ENCODE data around the gene MFAP3L.

The MFAP3L gene

GRCh38 chr4:170007113-170007512 is 19.1 kb downstream of the MFAP3L start:
- peaks cover 2% of the 10 kb centered on the region for H3K4me1 Mint-ChIP-seq
- peaks cover 4% of the 10 kb centered on the region for H3K27me3 Mint-ChIP-seq
- ATAC-seq = no peak
- no peak for DNase-seq
- no peaks in the 10 kb centered on the region for H3K9me3 Mint-ChIP-seq
- no peaks in the 10 kb centered on the region for H3K36me3 Mint-ChIP-seq (ENCODE audit: low read depth)
- H3K4me3 Mint-ChIP-seq = no peak overlapping the region
- no peak overlapping the region for H3K27ac Mint-ChIP-seq

- Mint-ChIP-seq H3K4me1 (peaks cover 2% of the 10 kb centered on the region), H3K27ac (no peak overlapping the region), H3K27me3 (peaks cover 4% of the 10 kb centered on the region), H3K4me3 (no peak overlapping the region), H3K9me3 (no peaks in the 10 kb centered on the region), H3K36me3 (ENCODE audit: low read depth) (no peaks in the 10 kb centered on the region)
- no peak for ATAC-seq
- no peak for DNase-seq
Measured at GRCh38 chr4:170005472-170005871, 20.7 kb downstream of the MFAP3L start.

- H3K27me3 Mint-ChIP-seq = peaks cover 4% of the 10 kb centered on the region
- H3K9me3 Mint-ChIP-seq = no peaks in the 10 kb centered on the region
- H3K36me3 Mint-ChIP-seq (ENCODE audit: low read depth) = no peaks in the 10 kb centered on the region
- no peak overlapping the region for H3K27ac Mint-ChIP-seq
- peaks cover 2% of the 10 kb centered on the region for H3K4me1 Mint-ChIP-seq
- ATAC-seq = no peak
- no peak overlapping the region for H3K4me3 Mint-ChIP-seq
- no peak for DNase-seq
Measured at GRCh38 chr4:170004651-170005295, 21.4 kb downstream of the MFAP3L start.

GRCh38 chr4:170003071-170004070 is 22.8 kb downstream of the MFAP3L start:
- ATAC-seq = no peak
- no peak for DNase-seq
- Mint-ChIP-seq H3K4me1 (no peaks in the 10 kb centered on the region), H3K9me3 (no peaks in the 10 kb centered on the region), H3K4me3 (no peak overlapping the region), H3K27ac (no peak overlapping the region), H3K36me3 (ENCODE audit: low read depth) (no peaks in the 10 kb centered on the region), H3K27me3 (peaks cover 4% of the 10 kb centered on the region)

GRCh38 chr4:170001745-170002267 is 24.4 kb downstream of the MFAP3L start:
- Mint-ChIP-seq H3K27me3 (peaks cover 3% of the 10 kb centered on the region), H3K9me3 (no peaks in the 10 kb centered on the region), H3K36me3 (ENCODE audit: low read depth) (no peaks in the 10 kb centered on the region), H3K4me1 (no peaks in the 10 kb centered on the region), H3K4me3 (no peak overlapping the region), H3K27ac (no peak overlapping the region)
- ATAC-seq (no peak), DNase-seq (no peak)

GRCh38 chr4:170001011-170001744 is 25.0 kb downstream of the MFAP3L start:
- Mint-ChIP-seq H3K4me3 (no peak overlapping the region), H3K27ac (no peak overlapping the region), H3K4me1 (no peaks in the 10 kb centered on the region), H3K36me3 (ENCODE audit: low read depth) (no peaks in the 10 kb centered on the region), H3K27me3 (no peaks in the 10 kb centered on the region), H3K9me3 (no peaks in the 10 kb centered on the region)
- ATAC-seq (no peak), DNase-seq (no peak)

GRCh38 chr4:169999923-170000322 is 26.3 kb downstream of the MFAP3L start:
- no peak overlapping the region for H3K27ac Mint-ChIP-seq
- H3K27me3 Mint-ChIP-seq = no peaks in the 10 kb centered on the region
- no peaks in the 10 kb centered on the region for H3K9me3 Mint-ChIP-seq
- no peaks in the 10 kb centered on the region for H3K36me3 Mint-ChIP-seq (ENCODE audit: low read depth)
- H3K4me1 Mint-ChIP-seq = no peaks in the 10 kb centered on the region
- no peak overlapping the region for H3K4me3 Mint-ChIP-seq
- ATAC-seq (no peak), DNase-seq (no peak)

- Mint-ChIP-seq H3K9me3 (no peaks in the 10 kb centered on the region), H3K27me3 (no peaks in the 10 kb centered on the region), H3K4me1 (no peaks in the 10 kb centered on the region), H3K36me3 (ENCODE audit: low read depth) (no peaks in the 10 kb centered on the region), H3K27ac (no peak overlapping the region), H3K4me3 (no peak overlapping the region)
- DNase-seq = no peak
- ATAC-seq = no peak
Measured at GRCh38 chr4:169998981-169999380, 27.2 kb downstream of the MFAP3L start.

- Mint-ChIP-seq H3K9me3 (no peaks in the 10 kb centered on the region), H3K27me3 (no peaks in the 10 kb centered on the region), H3K4me1 (no peaks in the 10 kb centered on the region), H3K27ac (no peak overlapping the region), H3K4me3 (no peak overlapping the region), H3K36me3 (ENCODE audit: low read depth) (no peaks in the 10 kb centered on the region)
- ATAC-seq = no peak
- DNase-seq = no peak
Measured at GRCh38 chr4:169996379-169997240, 29.6 kb downstream of the MFAP3L start.

GRCh38 chr4:169993531-169993930 is 32.7 kb downstream of the MFAP3L start:
- no peak for ATAC-seq
- DNase-seq = no peak
- H3K4me1 Mint-ChIP-seq = no peaks in the 10 kb centered on the region
- H3K27ac Mint-ChIP-seq = no peak overlapping the region
- no peak overlapping the region for H3K4me3 Mint-ChIP-seq
- H3K27me3 Mint-ChIP-seq = no peaks in the 10 kb centered on the region
- no peaks in the 10 kb centered on the region for H3K9me3 Mint-ChIP-seq
- no peaks in the 10 kb centered on the region for H3K36me3 Mint-ChIP-seq (ENCODE audit: low read depth)

GRCh38 chr4:169988252-169988651 is 37.9 kb downstream of the MFAP3L start:
- no peak overlapping the region for H3K27ac Mint-ChIP-seq
- DNase-seq (no peak), ATAC-seq (no peak)
- peaks cover 5% of the 10 kb centered on the region for H3K27me3 Mint-ChIP-seq
- H3K4me1 Mint-ChIP-seq = no peaks in the 10 kb centered on the region
- no peaks in the 10 kb centered on the region for H3K36me3 Mint-ChIP-seq (ENCODE audit: low read depth)
- no peak overlapping the region for H3K4me3 Mint-ChIP-seq
- no peaks in the 10 kb centered on the region for H3K9me3 Mint-ChIP-seq

- Mint-ChIP-seq H3K4me3 (no peak overlapping the region), H3K36me3 (ENCODE audit: low read depth) (no peaks in the 10 kb centered on the region), H3K4me1 (no peaks in the 10 kb centered on the region), H3K9me3 (no peaks in the 10 kb centered on the region), H3K27ac (no peak overlapping the region), H3K27me3 (peaks cover 5% of the 10 kb centered on the region)
- ATAC-seq (no peak), DNase-seq (no peak)
Measured at GRCh38 chr4:169987327-169988228, 38.6 kb downstream of the MFAP3L start.

- no peak for ATAC-seq
Measured at GRCh38 chr4:169986369-169986768, 39.8 kb downstream of the MFAP3L start.

More at GRCh38 chr4:169986369-169986768, 39.8 kb downstream of the MFAP3L start:
- no peaks in the 10 kb centered on the region for H3K9me3 Mint-ChIP-seq
- H3K27ac Mint-ChIP-seq = no peak overlapping the region
- H3K36me3 Mint-ChIP-seq (ENCODE audit: low read depth) = no peaks in the 10 kb centered on the region
- DNase-seq = no peak
- H3K4me3 Mint-ChIP-seq = no peak overlapping the region
- no peaks in the 10 kb centered on the region for H3K4me1 Mint-ChIP-seq
- peaks cover 8% of the 10 kb centered on the region for H3K27me3 Mint-ChIP-seq

Data from activated naive CD8-positive, alpha-beta T cell treated with anti-CD3 and anti-CD28 coated beads, Interleukin-2, amount 50 U/mL, for 24 hours (primary cell).